Amniotic stem cell (primary cell): ENCODE results near the gene VAV3.
"Not testable (repeated sequence)": the region's sequence is repeated elsewhere in the genome, so short reads cannot be mapped to it uniquely, and the experiment has no call there.

Source experiments
- DNase-seq: peaks from one replicate; lab custom pipeline; 2025; lab: John Stamatoyannopoulos, UW

VAV3 gene

GRCh38 chr1:107683191-107683657 is 281.8 kb downstream of the VAV3 start:
- DNase-seq: no peak

- DNase-seq: no peak
Measured at GRCh38 chr1:107682467-107682866, 282.5 kb downstream of the VAV3 start.

- no peak for DNase-seq
Measured at GRCh38 chr1:107681001-107681479, 283.9 kb downstream of the VAV3 start.

- no peak for DNase-seq
Measured at GRCh38 chr1:107680579-107680985, 284.4 kb downstream of the VAV3 start.

- DNase-seq: no peak
Measured at GRCh38 chr1:107679411-107679953, 285.5 kb downstream of the VAV3 start.

- no peak for DNase-seq
Measured at GRCh38 chr1:107678993-107679392, 286.0 kb downstream of the VAV3 start.

GRCh38 chr1:107677697-107678096 is 287.3 kb downstream of the VAV3 start:
- no peak for DNase-seq

GRCh38 chr1:107674486-107674885 is 290.5 kb downstream of the VAV3 start:
- no peak for DNase-seq

- DNase-seq: no peak
Measured at GRCh38 chr1:107673006-107673405, 292.0 kb downstream of the VAV3 start.

- no peak for DNase-seq
Measured at GRCh38 chr1:107670397-107671040, 294.5 kb downstream of the VAV3 start.

GRCh38 chr1:107669996-107670395 is 295.0 kb downstream of the VAV3 start:
- DNase-seq: no peak

- no peak for DNase-seq
Measured at GRCh38 chr1:107668762-107669161, 296.2 kb downstream of the VAV3 start.

GRCh38 chr1:107666493-107666892 is 298.5 kb downstream of the VAV3 start:
- DNase-seq: no peak

GRCh38 chr1:107664982-107665925 is 299.7 kb downstream of the VAV3 start:
- no peak for DNase-seq

- DNase-seq: no peak
Measured at GRCh38 chr1:107662971-107663370, 302.0 kb downstream of the VAV3 start.

GRCh38 chr1:107661158-107661557 is 303.8 kb downstream of the VAV3 start:
- no peak for DNase-seq

- no peak for DNase-seq
Measured at GRCh38 chr1:107659961-107660360, 305.0 kb downstream of the VAV3 start.

- no peak for DNase-seq
Measured at GRCh38 chr1:107657356-107657755, 307.6 kb downstream of the VAV3 start.

GRCh38 chr1:107653765-107654164 is 311.2 kb downstream of the VAV3 start:
- no peak for DNase-seq

- DNase-seq: no peak
Measured at GRCh38 chr1:107653005-107653404, 312.0 kb downstream of the VAV3 start.

GRCh38 chr1:107650825-107651224 is 314.2 kb downstream of the VAV3 start:
- not testable (repeated sequence) for DNase-seq

- no peak for DNase-seq
Measured at GRCh38 chr1:107649023-107649422, 316.0 kb downstream of the VAV3 start.

- DNase-seq: peak; percentile 77
Measured at GRCh38 chr1:107648071-107648470, 316.9 kb downstream of the VAV3 start.
